Measurements from ENCODE around the gene RALBP1. TPM values are rescaled to one million over a fixed set of nuclear protein-coding genes. Genes with fewer than 3 reads are reported as not detected.

RALBP1 gene
- total and polyA plus RNA-seq, 2 of the 4 experiments (the other 2 are of a cell fraction), result 30.6 to 38.2 TPM

DNA sequence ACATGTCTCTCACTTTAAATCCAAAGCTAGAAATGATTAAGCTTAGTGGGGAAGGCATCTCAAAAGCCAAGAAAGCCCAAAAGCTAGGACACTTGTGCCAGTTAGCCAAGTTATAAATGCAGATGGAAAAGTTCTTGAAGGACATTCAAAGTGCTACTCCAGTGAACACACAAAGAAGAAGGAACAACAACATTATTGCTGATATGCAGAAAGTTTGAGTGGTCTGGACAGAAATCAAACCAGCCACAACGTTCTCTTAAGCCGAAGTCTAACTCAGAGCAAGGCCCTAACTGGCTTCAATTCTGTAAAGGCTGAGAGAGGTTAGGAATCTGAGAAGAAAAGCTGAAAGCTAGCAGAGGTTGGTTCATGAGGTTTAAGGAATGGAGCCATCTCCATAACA is 90.1 kb downstream of the RALBP1 start:
- Histone ChIP-seq H3K56ac (ENCODE audit: extremely low read depth, insufficient read depth, low read length) (no peak overlapping the region), H3K4ac (ENCODE audit: low read depth, low read length) (no peak overlapping the region), H4K5ac (ENCODE audit: low read depth, low read length) (no peak overlapping the region), H2AK5ac (ENCODE audit: low read depth, low read length) (no peak overlapping the region), H3K9me3 (ENCODE audit: control insufficient read depth, insufficient read depth, low read length) (no peaks in the 10 kb centered on the region), H2BK5ac (ENCODE audit: low read depth, low read length, poor library complexity, severe bottlenecking) (no peak overlapping the region), H2BK15ac (ENCODE audit: low read depth, low read length) (no peak overlapping the region), H4K20me1 (ENCODE audit: insufficient read depth, low read length) (peaks cover 15% of the 10 kb centered on the region; the same call in 1 of the 2 replicates), H3K23ac (ENCODE audit: low read depth, low read length) (0 out of 2 replicates have a peak overlapping the region, but pooled peaks have one; percentile 16), H4K8ac (ENCODE audit: low read depth in 2 of 2, low read length in 2 of 2) (no peak overlapping the region), H2BK20ac (ENCODE audit: low read depth, low read length) (no peak overlapping the region), H3K18ac (ENCODE audit: low read depth, low read length) (no peak overlapping the region), H3K4me2 (ENCODE audit: low read depth, low read length) (no peak overlapping the region), H3K27me3 (ENCODE audit: control insufficient read depth, insufficient read depth, low read length) (no peaks in the 10 kb centered on the region), H3K79me1 (ENCODE audit: low read depth in 1 of 2, low read length in 2 of 2) (peaks cover 40 to 75% of the 10 kb centered on the region in 2 experiments), H3K27ac (ENCODE audit: insufficient read depth, low read length) (no peak overlapping the region), H3K4me3 (ENCODE audit: insufficient read depth, low read depth, low read length) (no peak overlapping the region), H2AK9ac (replicated peaks; ENCODE audit: low read depth, low read length, poor library complexity) (no peak overlapping the region), H3K9me1 (ENCODE audit: insufficient read depth, low read length) (peaks cover 3% of the 10 kb centered on the region; the same call in 1 of the 2 replicates), H4K91ac (ENCODE audit: insufficient read depth, low read depth, low read length) (no peak overlapping the region), H2BK120ac (ENCODE audit: low read depth, low read length) (no peak overlapping the region), H3K9ac (ENCODE audit: low read depth, low read length) (no peak overlapping the region), H3K14ac (replicated peaks; ENCODE audit: low read depth, low read length) (no peak overlapping the region), H3K4me1 (ENCODE audit: control insufficient read depth, insufficient read depth, low read length) (no peaks in the 10 kb centered on the region; the same call in 1 of the 2 replicates), H2AFZ (replicated peaks; ENCODE audit: low read length, poor library complexity) (no peak overlapping the region), H3K36me3 (ENCODE audit: control insufficient read depth, insufficient read depth, low read length) (peaks cover 44% of the 10 kb centered on the region)
- BruUV-seq (replicated peaks), result no TSS peak
- intact Hi-C loops (cut with micrococcal nuclease) (no loop called here), in situ Hi-C loops (cut with MboI; ENCODE audit: low sequenced_read_pairs) (no loop called here), dilution Hi-C loops (cut with HindIII; ENCODE audit: low sequenced_read_pairs, unreplicated experiment) (no loop called here)
- ATAC-seq (ENCODE audit: low read depth) (no peak), DNase-seq (no peak)
- CTCF ChIA-PET, result no interaction called here
- POLR2A ChIA-PET (ENCODE audit: unreplicated experiment), result no interaction called here
- TF ChIP-seq SMC3 (IDR thresholded peaks at IDR 0.05; ENCODE audit: low read depth, low read length) (no peak), MAFK (IDR thresholded peaks at IDR 0.05; ENCODE audit: low read depth, low read length) (no peak), FOS (IDR thresholded peaks at IDR 0.05; ENCODE audit: low read depth, low read length) (no peak), CHD1 (IDR thresholded peaks at IDR 0.05; ENCODE audit: low read depth, low read length) (no peak), MXI1 (IDR thresholded peaks at IDR 0.05; ENCODE audit: borderline replicate concordance, low read depth, low read length) (no peak), NFE2L2 (IDR thresholded peaks at IDR 0.05; ENCODE audit: low read depth, low read length) (no peak), RAD21 (IDR thresholded peaks at IDR 0.05; ENCODE audit: low read length) (no peak), POLR2A (IDR thresholded peaks at IDR 0.05; ENCODE audit: low read depth, low read length) (no peak), RCOR1 (IDR thresholded peaks at IDR 0.05; ENCODE audit: insufficient replicate concordance, low read length) (no peak), RFX5 (IDR thresholded peaks at IDR 0.05; ENCODE audit: low read depth, low read length) (no peak), CEBPB (IDR thresholded peaks at IDR 0.05; ENCODE audit: low read depth, low read length) (no peak)
- TF ChIP-seq, protein P1, sequence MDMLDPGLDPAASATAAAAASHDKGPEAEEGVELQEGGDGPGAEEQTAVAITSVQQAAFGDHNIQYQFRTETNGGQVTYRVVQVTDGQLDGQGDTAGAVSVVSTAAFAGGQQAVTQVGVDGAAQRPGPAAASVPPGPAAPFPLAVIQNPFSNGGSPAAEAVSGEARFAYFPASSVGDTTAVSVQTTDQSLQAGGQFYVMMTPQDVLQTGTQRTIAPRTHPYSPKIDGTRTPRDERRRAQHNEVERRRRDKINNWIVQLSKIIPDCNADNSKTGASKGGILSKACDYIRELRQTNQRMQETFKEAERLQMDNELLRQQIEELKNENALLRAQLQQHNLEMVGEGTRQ (IDR thresholded peaks at IDR 0.05; ENCODE audit: low read depth, low read length), result no peak
- TF ChIP-seq, protein P2, sequence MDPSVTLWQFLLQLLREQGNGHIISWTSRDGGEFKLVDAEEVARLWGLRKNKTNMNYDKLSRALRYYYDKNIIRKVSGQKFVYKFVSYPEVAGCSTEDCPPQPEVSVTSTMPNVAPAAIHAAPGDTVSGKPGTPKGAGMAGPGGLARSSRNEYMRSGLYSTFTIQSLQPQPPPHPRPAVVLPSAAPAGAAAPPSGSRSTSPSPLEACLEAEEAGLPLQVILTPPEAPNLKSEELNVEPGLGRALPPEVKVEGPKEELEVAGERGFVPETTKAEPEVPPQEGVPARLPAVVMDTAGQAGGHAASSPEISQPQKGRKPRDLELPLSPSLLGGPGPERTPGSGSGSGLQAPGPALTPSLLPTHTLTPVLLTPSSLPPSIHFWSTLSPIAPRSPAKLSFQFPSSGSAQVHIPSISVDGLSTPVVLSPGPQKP (IDR thresholded peaks at IDR 0.05; ENCODE audit: borderline replicate concordance, low read depth, low read length), result no peak
- WGBS, 2 experiments (ENCODE audit: extremely low coverage in 2 of 2, insufficient read length in 1 of 2), result 100% methylated on average over 2 of the region's 2 CpGs; no CpG with 5 or more reads in 1 of the 2 experiments
